Posterior cingulate gyrus (tissue), 11 donors: ENCODE results near the gene CSF2RB.

Experiments
- DNase-seq, 10 donors: peaks; one replicate each; pipeline versions ENCODE4 v3.0.0 to v3.0.0-alpha.2; 2020 to 2021; ENCODE audit warnings: mixed read lengths in 3 of 10
- intact Hi-C: fragments of 100-400 bp; cut with DNase I; formaldehyde crosslinking; loops from one replicate; pipeline ENCODE4 v1.15.1; 2023

CSF2RB gene

GRCh38 chr22:36886016-36886415, 27.4 kb upstream of the CSF2RB start:
- intact Hi-C loops: no loop called here

GRCh38 chr22:36887162-36887561, 26.3 kb upstream of the CSF2RB start:
- DNase-seq: no peak
- intact Hi-C loops: no loop called here

More at GRCh38 chr22:36886016-36886415, 27.4 kb upstream of the CSF2RB start:
- no peak for DNase-seq

GRCh38 chr22:36891646-36892045, 21.8 kb upstream of the CSF2RB start:
- intact Hi-C loops: no loop called here
- DNase-seq: no peak

GRCh38 chr22:36892292-36892691, 21.1 kb upstream of the CSF2RB start:
- intact Hi-C loops: no loop called here
- DNase-seq: no peak

GRCh38 chr22:36893262-36893661, 20.2 kb upstream of the CSF2RB start:
- intact Hi-C loops: no loop called here
- DNase-seq: no peak

DNA sequence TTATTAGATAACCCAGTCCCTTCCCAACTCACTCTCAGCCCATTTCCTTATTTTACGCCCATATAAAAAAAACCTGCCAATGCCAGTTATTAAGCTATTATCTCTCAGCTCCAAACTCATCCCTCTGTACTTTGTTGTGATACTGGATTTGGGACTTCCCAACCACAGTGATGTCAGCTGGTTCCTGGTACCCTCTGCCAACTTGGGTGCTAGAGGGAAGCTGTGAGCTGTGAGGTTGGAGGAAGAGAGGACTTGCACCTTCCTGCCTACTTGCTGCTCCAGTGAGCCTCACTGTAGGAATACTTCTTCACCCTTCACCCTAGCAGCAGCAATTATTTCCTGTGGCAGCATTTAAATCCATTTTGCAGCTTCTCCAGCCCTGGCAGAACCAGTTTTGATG, 19.2 kb upstream of the CSF2RB start:
- intact Hi-C loops: no loop called here
- DNase-seq: no peak

GRCh38 chr22:36897611-36898010, 15.8 kb upstream of the CSF2RB start:
- intact Hi-C loops: no loop called here
- no peak for DNase-seq

- no peak for DNase-seq
- intact Hi-C loops: no loop called here
Measured at GRCh38 chr22:36898690-36899089, 14.7 kb upstream of the CSF2RB start.

DNA sequence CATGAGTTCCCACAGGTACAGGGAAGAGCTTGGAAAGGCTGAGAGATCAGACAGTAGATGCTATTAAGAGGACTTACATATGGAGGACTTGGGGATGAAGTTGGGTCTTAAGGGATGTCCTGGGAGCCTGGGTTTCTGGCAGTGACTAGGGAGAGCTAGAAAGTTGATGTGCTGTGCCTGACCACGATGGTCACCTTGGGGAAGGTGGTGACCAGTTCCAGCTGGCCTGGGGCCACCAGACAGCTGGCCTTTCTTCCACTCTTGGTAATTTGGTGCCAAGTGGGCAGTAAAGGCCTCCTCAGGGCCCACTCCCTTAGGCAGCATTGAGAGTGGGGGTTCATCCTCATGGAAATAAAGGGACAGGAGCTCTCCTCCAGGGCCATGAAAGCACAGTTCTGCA, 13.9 kb upstream of the CSF2RB start:
- intact Hi-C loops: no loop called here
- no peak for DNase-seq

- intact Hi-C loops: no loop called here
- no peak for DNase-seq
Measured at GRCh38 chr22:36900225-36900624, 13.2 kb upstream of the CSF2RB start.

DNA sequence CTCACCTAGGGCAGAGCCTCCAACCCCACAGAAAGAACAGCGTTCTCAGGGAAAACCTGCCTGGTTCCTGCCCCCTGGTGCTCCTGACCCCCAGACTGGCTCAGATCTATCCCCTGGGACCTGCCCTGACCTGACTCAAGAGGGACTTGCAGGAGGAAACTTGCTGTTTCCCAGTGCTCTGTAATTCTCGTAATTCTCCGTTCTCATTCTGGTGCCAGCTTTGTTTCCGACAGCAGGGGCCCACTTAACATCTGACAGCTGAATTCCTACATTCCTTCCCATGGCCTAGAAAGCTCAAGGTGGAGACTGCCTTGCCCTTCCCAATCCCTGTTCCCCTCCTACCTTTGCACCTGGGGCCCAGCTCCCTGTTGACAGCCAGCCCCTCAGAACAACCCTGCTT, 12.5 kb upstream of the CSF2RB start:
- DNase-seq: peak in 1 of 10 donors; percentile 62
- intact Hi-C loops: no loop called here

DNA sequence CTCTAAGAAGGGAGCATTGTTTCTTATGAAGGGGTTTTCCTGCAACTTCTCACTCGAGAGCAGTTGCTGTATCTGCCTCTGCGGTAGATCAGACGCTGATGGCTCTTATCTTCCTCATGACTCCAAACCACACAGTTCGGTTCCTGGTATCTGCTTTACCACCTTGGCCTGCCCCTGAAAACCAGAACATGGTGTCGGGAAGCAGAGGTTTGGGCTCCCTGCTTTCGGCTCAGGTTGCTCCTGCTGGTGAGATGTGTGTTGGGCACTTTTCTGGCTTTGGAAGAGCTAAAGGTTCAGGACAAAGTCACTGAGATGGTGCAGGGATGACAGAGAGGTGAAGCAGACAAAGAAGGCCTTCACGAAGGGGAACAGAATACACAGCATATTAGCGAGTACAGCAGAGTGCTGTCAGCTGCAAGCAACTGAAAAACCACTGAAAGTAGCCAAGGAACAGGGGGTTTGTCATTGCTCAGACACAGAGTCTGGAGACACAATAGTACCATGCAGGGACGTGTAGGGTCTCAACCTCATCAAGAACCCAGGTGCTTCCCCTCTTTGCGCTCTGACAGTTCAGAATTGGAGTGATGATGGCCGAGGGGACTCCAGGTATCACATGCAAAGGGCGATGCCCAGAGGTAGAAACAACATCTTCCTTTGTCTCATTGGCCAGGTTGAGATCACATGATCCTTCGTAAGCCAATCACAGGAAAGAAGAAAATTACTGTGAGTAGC, 11.9 kb upstream of the CSF2RB start:
- DNase-seq: no peak
- intact Hi-C loops: no loop called here

- DNase-seq: no peak
- intact Hi-C loops: no loop called here
Measured at GRCh38 chr22:36902143-36902926, 11.1 kb upstream of the CSF2RB start.

DNA sequence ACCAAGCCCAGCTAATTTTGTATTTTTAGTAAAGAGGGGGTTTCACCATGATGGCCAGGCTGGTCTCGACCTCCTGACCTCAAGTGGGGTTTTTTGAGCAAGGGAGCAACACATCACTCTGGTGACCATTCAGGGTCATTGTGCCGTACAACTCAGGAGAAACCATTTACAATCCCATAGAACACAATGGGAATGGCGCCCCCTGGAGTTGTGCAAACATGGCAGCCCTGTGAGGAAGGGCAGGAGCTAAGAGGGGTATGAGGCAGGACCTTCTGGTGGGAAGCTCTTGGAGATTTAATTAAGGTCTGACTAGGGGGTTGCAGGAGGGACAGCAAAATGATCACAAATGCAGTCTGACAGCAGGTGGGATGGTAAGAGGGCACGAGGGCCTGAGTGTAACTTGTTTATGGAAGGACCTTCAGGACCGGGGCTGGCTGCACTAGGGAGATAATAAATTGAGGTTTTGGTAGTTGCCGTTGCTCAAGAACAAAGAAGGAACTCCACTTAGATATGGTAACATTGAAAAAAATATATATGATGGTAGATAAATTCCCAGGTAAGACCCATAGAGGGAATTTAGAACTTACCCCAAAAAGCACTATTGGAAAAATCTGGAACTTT, 9.1 kb upstream of the CSF2RB start:
- no peak for DNase-seq
- intact Hi-C loops: no loop called here

DNA sequence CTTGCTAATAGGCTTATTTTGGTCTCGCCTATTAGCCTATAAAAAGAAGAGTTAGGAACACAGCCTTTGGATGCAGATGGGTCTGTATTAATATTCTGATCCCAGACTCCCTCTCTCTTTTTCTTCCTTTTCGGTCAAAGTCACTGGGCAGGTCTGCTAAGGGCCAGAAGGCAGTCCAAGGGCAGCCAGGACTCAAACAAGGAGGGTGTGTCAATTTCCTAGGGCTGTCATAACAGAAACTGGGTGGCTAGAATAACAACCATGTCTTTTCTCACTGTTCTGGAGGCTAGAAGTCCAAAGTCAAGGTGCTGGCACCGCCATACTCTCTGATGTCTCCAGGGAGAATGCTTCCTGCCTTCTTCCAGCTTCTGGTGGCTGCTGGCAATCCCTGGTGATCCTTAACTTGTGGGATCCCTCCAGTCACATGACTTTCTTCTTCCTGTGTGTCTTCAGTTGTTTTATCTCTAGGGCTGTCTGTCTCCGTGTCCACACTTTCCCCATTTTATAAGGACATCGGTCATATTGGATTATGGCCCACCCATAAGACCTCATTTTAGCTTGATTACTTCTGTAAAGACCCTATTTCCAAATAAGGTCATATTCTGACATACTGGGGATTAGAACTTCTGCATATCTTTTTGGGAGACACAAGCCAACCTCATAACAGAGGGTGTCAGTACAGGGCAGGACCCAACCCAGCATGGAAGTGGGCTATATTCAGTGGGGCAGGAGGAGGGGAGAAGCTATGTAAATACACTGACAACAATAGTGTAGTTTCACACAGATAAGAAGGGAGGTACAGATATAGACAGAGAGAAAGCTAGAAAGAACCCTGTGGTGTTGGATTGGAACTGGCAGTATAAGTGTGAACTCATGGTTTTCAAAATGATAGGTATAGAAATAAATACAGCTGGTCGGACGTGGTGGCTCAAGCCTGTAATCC, 5.9 kb upstream of the CSF2RB start:
- no peak for DNase-seq
- intact Hi-C loops: no loop called here

- intact Hi-C loops: no loop called here
- DNase-seq: no peak
Measured at GRCh38 chr22:36910461-36910860, 3.0 kb upstream of the CSF2RB start.

- intact Hi-C loops: no loop called here
- DNase-seq: no peak
Measured at GRCh38 chr22:36911887-36912661, 1.4 kb upstream of the CSF2RB start.

- DNase-seq: no peak
- intact Hi-C loops: no loop called here
Measured at GRCh38 chr22:36912694-36913426, 568 bp upstream of the CSF2RB start.

DNA sequence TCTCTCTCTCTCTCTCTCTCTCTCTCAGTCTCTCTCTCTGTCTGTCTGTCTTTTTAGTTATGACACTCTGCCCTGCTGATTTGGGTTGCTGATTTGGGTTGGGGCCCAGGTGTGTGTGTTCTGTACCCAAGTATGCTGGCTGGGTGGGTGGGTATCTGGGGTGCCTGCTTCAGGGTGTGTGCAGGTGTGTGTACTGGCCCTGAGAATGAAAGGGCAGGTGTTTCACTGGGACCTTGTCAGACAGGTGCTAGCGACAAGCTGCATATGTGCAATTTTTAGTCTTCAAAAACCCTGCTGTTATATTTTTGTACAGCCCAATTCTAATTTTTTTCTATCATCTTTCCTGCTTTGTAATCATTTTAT, 943 bp downstream of the CSF2RB start:
- intact Hi-C loops: no loop called here

More for the DNA sequence above, 943 bp downstream of the CSF2RB start:
- DNase-seq: no peak
